ENCODE results near the gene LEKR1.

Gene LEKR1

GRCh38 chr3:157074490-157074889 lies 248.3 kb downstream of the LEKR1 start:
- TF ChIP-seq SIN3A (IDR thresholded peaks at IDR 0.05; ENCODE audit: borderline replicate concordance, insufficient read depth, low read length) (no peak), REST (IDR thresholded peaks at IDR 0.05; ENCODE audit: insufficient read depth in 1 of 2, low read depth in 2 of 2, low read length in 2 of 2) (no peak), POLR2AphosphoS5 (IDR thresholded peaks at IDR 0.05; ENCODE audit: low read depth, low read length) (no peak), TAF1 (IDR thresholded peaks at IDR 0.05; ENCODE audit: borderline replicate concordance, insufficient read depth, low read length) (no peak), FOXP2 (optimal IDR thresholded peaks at IDR 0.05; ENCODE audit: borderline replicate concordance, extremely low read depth, extremely low read length, insufficient read depth) (no peak)

DNA sequence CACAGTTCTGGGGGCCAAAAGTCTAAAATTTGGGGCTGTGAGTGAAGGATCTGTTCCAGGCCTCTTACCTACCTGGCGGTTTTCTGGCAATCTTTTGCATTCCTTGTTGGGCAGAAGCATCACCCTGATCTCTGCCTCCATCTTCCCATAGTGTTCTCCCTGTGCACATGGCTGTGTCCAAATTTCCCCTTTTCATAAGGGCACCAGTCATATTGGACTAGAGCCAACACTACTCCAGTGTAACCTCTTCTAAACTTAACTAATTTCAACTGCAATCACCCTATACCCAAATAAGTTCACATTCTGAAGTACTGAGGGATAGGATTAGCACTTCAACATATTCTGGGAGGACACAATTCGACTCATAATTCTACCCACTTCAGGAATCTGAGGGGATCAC lies 248.8 kb downstream of the LEKR1 start:
- TF ChIP-seq REST (IDR thresholded peaks at IDR 0.05; ENCODE audit: insufficient read depth in 1 of 2, low read depth in 2 of 2, low read length in 2 of 2) (no peak), TAF1 (IDR thresholded peaks at IDR 0.05; ENCODE audit: borderline replicate concordance, insufficient read depth, low read length) (no peak), SIN3A (IDR thresholded peaks at IDR 0.05; ENCODE audit: borderline replicate concordance, insufficient read depth, low read length) (no peak), POLR2AphosphoS5 (IDR thresholded peaks at IDR 0.05; ENCODE audit: low read depth, low read length) (no peak), FOXP2 (optimal IDR thresholded peaks at IDR 0.05; ENCODE audit: borderline replicate concordance, extremely low read depth, extremely low read length, insufficient read depth) (no peak)

DNA sequence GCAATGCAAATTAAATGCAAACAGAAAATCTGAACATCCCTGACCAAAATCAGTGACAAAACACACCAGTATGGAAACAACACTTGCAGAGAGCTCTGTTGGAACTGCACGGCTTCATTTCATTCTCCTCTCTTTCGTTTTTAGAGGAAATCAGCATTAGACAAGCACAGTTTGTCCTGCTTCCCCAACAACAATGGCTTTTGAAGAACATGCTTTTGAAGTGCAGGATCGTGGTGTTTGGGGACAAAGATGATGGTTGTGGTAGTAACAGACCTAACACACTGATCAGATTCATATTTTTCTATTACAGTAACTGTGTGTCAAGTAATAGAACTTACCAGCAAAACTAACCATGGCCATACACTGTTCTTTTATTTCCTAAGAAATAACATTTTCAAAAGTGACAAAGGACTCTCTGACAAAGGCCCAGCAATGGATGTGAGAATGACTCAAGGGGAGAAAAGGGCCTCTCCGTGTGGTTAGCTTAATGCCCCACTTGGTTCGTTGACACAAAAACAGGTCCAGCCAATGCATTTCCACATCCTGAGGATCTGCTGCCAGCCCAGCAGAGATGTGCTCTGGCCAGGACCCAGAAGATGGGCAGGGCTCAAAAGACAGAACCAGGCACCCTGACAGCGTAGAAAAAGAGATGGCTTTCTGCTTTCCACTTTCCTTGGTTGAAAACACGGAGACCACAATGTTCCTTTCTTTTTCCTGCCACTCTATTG lies 249.7 kb downstream of the LEKR1 start:
- no peak for TF ChIP-seq SIN3A (IDR thresholded peaks at IDR 0.05; ENCODE audit: borderline replicate concordance, insufficient read depth, low read length)
- no peak for TF ChIP-seq TAF1 (IDR thresholded peaks at IDR 0.05; ENCODE audit: borderline replicate concordance, insufficient read depth, low read length)
- no peak for TF ChIP-seq POLR2AphosphoS5 (IDR thresholded peaks at IDR 0.05; ENCODE audit: low read depth, low read length)
- no peak for TF ChIP-seq REST (IDR thresholded peaks at IDR 0.05; ENCODE audit: insufficient read depth in 1 of 2, low read depth in 2 of 2, low read length in 2 of 2)
- no peak for TF ChIP-seq FOXP2 (optimal IDR thresholded peaks at IDR 0.05; ENCODE audit: borderline replicate concordance, extremely low read depth, extremely low read length, insufficient read depth)

DNA sequence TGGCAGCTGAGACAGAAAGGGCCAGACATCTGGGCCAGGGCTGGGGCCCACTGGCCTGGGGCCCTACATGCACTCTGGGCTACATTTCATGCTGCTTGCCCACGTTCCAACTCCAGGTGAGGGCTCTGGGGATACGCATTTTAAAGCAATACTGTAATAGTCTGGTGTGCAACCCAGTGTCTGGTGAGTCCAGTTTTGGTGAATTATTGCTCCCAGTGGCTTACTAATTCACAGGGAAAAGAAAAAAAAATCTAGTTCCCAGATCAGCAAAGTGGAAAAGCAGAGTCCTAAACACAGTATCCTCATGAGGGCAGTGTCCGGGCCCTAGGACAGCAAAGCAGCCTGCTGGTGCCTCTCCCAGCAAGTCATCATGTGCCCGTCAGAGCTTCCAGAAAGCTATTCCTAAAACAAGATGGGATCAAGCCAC lies 251.4 kb downstream of the LEKR1 start:
- TF ChIP-seq REST (IDR thresholded peaks at IDR 0.05; ENCODE audit: insufficient read depth in 1 of 2, low read depth in 2 of 2, low read length in 2 of 2), result no peak
- no peak for TF ChIP-seq SIN3A (IDR thresholded peaks at IDR 0.05; ENCODE audit: borderline replicate concordance, insufficient read depth, low read length)
- no peak for TF ChIP-seq FOXP2 (optimal IDR thresholded peaks at IDR 0.05; ENCODE audit: borderline replicate concordance, extremely low read depth, extremely low read length, insufficient read depth)

All from PFSK-1 (cell line).